Vagina (tissue), 2 donors: Measurements from ENCODE around the gene HLA-DMA. TPM values are rescaled to one million over a fixed set of nuclear protein-coding genes. Genes with fewer than 3 reads are reported as not detected.
"Not testable (repeated sequence)": the region's sequence is repeated elsewhere in the genome, so short reads cannot be mapped to it uniquely, and the experiment has no call there.

Source experiments
- DNase-seq, 2 donors: peaks; one replicate each; pipeline ENCODE4 v3.0.0-alpha.2; 2017; ENCODE audit errors: extremely low spot score in 2 of 2
- H3K27ac ChIP-seq: fragments of 200-600 bp; sonication (generic); one replicate; pipeline ENCODE4 v1.5.1; 2019
- H3K27me3 ChIP-seq: fragments of 200-600 bp; sonication (generic); one replicate; pipeline ENCODE4 v1.5.1; 2019
- H3K36me3 ChIP-seq, 2 donors: fragments of 200-600 bp; sonication (generic); one replicate each; pipeline ENCODE4 v1.5.1; 2017 to 2019
- H3K4me1 ChIP-seq: fragments of 200-600 bp; sonication (generic); one replicate; pipeline ENCODE4 v1.5.1; 2019
- H3K4me3 ChIP-seq, 2 donors: fragments of 200-600 bp; sonication (generic); 1 replicate in 1 of 2; 2 replicates in 1 of 2; pipeline ENCODE4 v1.5.1; 2016 to 2019
- H3K9me3 ChIP-seq: fragments of 200-600 bp; sonication (generic); one replicate; pipeline ENCODE4 v1.5.1; 2019
- POLR2A ChIP-seq, 2 donors: fragments of 450-650 bp; IDR thresholded peaks; one replicate each; pipeline ENCODE4 v1.6.1; 2017; ENCODE audit warnings: antibody characterized with exemption in 2 of 2, mild to moderate bottlenecking in 2 of 2, moderate library complexity in 2 of 2
- POLR2AphosphoS5 ChIP-seq, 2 donors: sonication (generic); formaldehyde crosslinking; IDR thresholded peaks; one replicate each; pipeline ENCODE4 v1.9.0; 2017; ENCODE audit warnings: antibody characterized with exemption in 2 of 2, mild to moderate bottlenecking in 2 of 2, low read depth in 1 of 2; ENCODE audit not compliant: insufficient read depth in 1 of 2
- intact Hi-C: fragments of 100-400 bp; cut with DNase I; formaldehyde crosslinking; loops from one replicate; pipeline ENCODE4 v1.15.1; 2023
- total RNA-seq: library from RNA; depleted of rRNA; stranded (reverse); fragments of >200 nt; gene quantifications from one replicate; pipeline ENCODE4 v1.2.3, GENCODE V29; 2016
- TF ChIP-seq, protein P1 (sequence below), 3 experiments: fragments of 450-650 bp in 2 of 3; fragments of 200-600 bp in 1 of 3; sonication (generic) in 1 of 3; IDR thresholded peaks; one replicate each; pipeline ENCODE4 v1.5.1; 2017 to 2019; ENCODE audit warnings: antibody characterized with exemption in 3 of 3, mild to moderate bottlenecking in 2 of 3, moderate library complexity in 2 of 3

HLA-DMA gene
- total RNA-seq, 1 donor from 2014 or later = 27.7 TPM

DNA sequence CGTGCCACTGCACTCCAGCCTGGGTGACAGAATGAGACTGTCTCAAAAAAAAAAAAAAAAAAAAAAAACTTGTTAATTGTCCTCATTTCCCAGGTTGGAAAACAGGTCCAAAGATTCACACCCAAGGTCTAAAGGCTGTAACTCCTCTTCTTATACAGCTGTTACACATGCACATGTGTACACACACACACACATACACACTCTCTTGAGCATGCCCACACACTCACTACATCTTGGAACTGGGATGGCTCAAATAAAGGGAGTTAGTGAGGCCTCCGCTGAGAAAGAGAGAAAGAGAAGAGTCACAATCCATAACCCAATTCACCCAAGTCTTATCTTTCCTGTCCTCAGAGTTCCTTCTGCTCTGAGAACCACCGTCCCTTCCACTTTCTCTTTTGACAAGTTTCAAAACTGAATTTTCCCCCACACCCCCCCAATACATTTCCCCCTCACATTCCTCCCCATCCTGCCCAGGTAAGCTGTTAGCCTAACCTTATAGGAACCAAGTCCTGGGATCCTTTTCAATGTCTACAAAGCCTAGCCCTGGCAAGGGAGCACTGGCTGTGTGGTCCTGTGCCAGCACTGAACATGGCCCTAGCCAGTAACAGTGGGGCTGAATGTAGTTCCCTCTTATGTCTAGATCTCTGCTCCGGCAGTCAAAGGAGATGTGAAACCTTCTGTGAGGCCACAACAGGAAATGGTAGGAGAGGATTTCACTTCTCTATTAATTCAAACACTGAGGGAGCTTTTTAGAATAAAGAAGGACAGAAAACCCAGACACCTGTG is 8.8 kb downstream of the HLA-DMA start:
- no peaks in the 10 kb centered on the region for H3K27me3 ChIP-seq
- H3K27ac ChIP-seq = no peak overlapping the region
- no peaks in the 10 kb centered on the region for H3K9me3 ChIP-seq
- H3K4me3 ChIP-seq = no peak overlapping the region
- H3K36me3 ChIP-seq = no peaks in the 10 kb centered on the region
- intact Hi-C loops = no loop called here
- TF ChIP-seq POLR2A (IDR thresholded peaks at IDR 0.05) (no peak), POLR2AphosphoS5 (IDR thresholded peaks at IDR 0.05; ENCODE audit: insufficient read depth in 1 of 2, low read depth in 1 of 2) (no peak)
- TF ChIP-seq, protein P1, sequence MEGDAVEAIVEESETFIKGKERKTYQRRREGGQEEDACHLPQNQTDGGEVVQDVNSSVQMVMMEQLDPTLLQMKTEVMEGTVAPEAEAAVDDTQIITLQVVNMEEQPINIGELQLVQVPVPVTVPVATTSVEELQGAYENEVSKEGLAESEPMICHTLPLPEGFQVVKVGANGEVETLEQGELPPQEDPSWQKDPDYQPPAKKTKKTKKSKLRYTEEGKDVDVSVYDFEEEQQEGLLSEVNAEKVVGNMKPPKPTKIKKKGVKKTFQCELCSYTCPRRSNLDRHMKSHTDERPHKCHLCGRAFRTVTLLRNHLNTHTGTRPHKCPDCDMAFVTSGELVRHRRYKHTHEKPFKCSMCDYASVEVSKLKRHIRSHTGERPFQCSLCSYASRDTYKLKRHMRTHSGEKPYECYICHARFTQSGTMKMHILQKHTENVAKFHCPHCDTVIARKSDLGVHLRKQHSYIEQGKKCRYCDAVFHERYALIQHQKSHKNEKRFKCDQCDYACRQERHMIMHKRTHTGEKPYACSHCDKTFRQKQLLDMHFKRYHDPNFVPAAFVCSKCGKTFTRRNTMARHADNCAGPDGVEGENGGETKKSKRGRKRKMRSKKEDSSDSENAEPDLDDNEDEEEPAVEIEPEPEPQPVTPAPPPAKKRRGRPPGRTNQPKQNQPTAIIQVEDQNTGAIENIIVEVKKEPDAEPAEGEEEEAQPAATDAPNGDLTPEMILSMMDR (IDR thresholded peaks at IDR 0.05) = no peak
- H3K4me1 ChIP-seq = no peaks in the 10 kb centered on the region
- DNase-seq = no peak

DNA sequence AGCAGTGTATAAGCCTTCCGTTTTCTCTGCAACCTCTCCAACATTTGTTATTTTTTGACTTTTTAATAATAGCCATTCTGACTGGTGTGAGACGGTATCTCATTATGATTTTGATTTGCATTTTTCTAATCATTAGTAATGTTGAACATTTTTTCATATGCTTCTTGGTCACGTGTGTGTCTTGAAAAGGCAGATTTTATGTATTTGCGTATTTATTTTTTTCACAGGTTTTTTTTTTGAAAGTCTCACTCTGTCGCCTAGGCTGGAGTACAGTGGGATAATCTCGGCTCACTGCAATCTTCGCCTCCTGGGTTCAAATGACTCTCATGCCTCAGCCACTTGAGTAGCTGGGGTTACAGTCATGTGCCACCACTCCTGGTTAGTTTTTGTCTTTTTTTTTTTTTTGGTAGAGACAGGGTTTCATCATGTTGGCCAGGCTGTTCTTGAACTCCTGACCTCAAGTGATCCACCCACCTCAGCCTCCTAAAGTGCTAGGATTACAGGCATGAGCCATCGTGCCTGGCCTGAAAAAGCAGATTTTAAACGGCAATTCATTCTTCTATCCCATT is 10.3 kb downstream of the HLA-DMA start:
- DNase-seq, intact Hi-C loops, H3K27ac ChIP-seq, H3K9me3 ChIP-seq, H3K4me3 ChIP-seq, H3K27me3 ChIP-seq, H3K36me3 ChIP-seq, H3K4me1 ChIP-seq: not testable (repeated sequence)

GRCh38 chr6:32941214-32941768 is 11.6 kb downstream of the HLA-DMA start:
- no peaks in the 10 kb centered on the region for H3K36me3 ChIP-seq
- no peak for DNase-seq
- intact Hi-C loops = no loop called here
- no peaks in the 10 kb centered on the region for H3K9me3 ChIP-seq
- no peaks in the 10 kb centered on the region for H3K27me3 ChIP-seq
- H3K4me1 ChIP-seq = no peaks in the 10 kb centered on the region
- H3K27ac ChIP-seq = peak overlapping the region; percentile 75
- peak overlapping the region in 1 of 2 donors; percentile 35 for H3K4me3 ChIP-seq
- TF ChIP-seq POLR2AphosphoS5 (IDR thresholded peaks at IDR 0.05; ENCODE audit: insufficient read depth in 1 of 2, low read depth in 1 of 2) (peak in 1 of 2 donors; percentile 2), POLR2A (IDR thresholded peaks at IDR 0.05) (no peak)

GRCh38 chr6:32940656-32941213 is 12.2 kb downstream of the HLA-DMA start, which contains the start of gene HLA-DMB:
Gene HLA-DMB (minus strand): TSS chr6:32941028. CDS start chr6:32940807, 221 bp downstream.
- Histone ChIP-seq H3K4me3 (peak within 1 kb of the TSS; percentile 35 to 44), H3K4me1 (no peaks in the 10 kb centered on the region), H3K27me3 (no peaks in the 10 kb centered on the region), H3K36me3 (no peaks in the 10 kb centered on the region), H3K9me3 (no peaks in the 10 kb centered on the region), H3K27ac (peak within 1 kb of the TSS; percentile 75)
- TF ChIP-seq POLR2A (IDR thresholded peaks at IDR 0.05) (no peak), POLR2AphosphoS5 (IDR thresholded peaks at IDR 0.05; ENCODE audit: insufficient read depth in 1 of 2, low read depth in 1 of 2) (peak in 1 of 2 donors; percentile 9)
- TF ChIP-seq, protein P1 (IDR thresholded peaks at IDR 0.05) = no peak
- DNase-seq = no peak
- intact Hi-C loops = no loop called here

DNA sequence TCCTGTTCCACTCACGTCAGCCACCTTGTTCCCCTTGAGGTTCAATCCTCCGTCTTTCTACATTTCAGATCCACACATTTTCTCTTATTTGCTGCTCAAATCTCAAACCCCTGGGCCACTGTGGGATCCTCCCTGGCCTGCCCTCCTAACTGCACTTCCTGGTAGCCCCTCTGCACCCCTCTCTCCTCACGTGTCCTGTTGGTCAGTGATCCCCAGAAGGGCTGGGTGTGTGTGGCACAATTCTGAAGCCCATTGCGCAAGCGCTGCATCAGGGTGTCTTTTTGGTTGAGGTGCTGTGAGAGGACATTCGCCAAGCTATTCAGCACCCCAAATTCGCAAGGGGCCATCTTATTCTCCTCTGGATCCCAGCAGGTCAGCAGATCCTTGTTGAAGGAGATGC is 14.4 kb downstream of the HLA-DMA start:
- TF ChIP-seq POLR2AphosphoS5 (IDR thresholded peaks at IDR 0.05; ENCODE audit: insufficient read depth in 1 of 2, low read depth in 1 of 2) (no peak), POLR2A (IDR thresholded peaks at IDR 0.05) (no peak)
- TF ChIP-seq, protein P1 (IDR thresholded peaks at IDR 0.05) = no peak
- Histone ChIP-seq H3K4me3 (no peak overlapping the region), H3K9me3 (no peaks in the 10 kb centered on the region), H3K27me3 (no peaks in the 10 kb centered on the region), H3K27ac (no peak overlapping the region), H3K36me3 (no peaks in the 10 kb centered on the region), H3K4me1 (no peaks in the 10 kb centered on the region)
- intact Hi-C loops = no loop called here
- no peak for DNase-seq
